Cardiac fibroblast (primary cell): Measurements from ENCODE around the gene USH1C.

Experiments used
- DNase-seq, 2 donors: peaks; one replicate each; pipeline versions ENCODE4 v3.0.0 to v3.0.0-alpha.2; 2010; ENCODE audit warnings: low read depth in 2 of 2
- H3K4me3 ChIP-seq, 2 donors: replicated peaks in 1 of 2; 1 replicate in 1 of 2; 2 replicates in 1 of 2; pipeline ENCODE4 v1.5.1; 2011; ENCODE audit warnings: low read depth in 2 of 2, low read length in 2 of 2, mild to moderate bottlenecking in 2 of 2, moderate library complexity in 1 of 2
- TF ChIP-seq, protein P1 (sequence below): IDR thresholded peaks from one replicate; pipeline ENCODE4 v1.5.1; 2011; ENCODE audit warnings: low read depth, mild to moderate bottlenecking, low read length, inconsistent platforms

The USH1C gene

GRCh38 chr11:17524221-17524620 is 20.0 kb downstream of the USH1C start:
- TF ChIP-seq, protein P1, sequence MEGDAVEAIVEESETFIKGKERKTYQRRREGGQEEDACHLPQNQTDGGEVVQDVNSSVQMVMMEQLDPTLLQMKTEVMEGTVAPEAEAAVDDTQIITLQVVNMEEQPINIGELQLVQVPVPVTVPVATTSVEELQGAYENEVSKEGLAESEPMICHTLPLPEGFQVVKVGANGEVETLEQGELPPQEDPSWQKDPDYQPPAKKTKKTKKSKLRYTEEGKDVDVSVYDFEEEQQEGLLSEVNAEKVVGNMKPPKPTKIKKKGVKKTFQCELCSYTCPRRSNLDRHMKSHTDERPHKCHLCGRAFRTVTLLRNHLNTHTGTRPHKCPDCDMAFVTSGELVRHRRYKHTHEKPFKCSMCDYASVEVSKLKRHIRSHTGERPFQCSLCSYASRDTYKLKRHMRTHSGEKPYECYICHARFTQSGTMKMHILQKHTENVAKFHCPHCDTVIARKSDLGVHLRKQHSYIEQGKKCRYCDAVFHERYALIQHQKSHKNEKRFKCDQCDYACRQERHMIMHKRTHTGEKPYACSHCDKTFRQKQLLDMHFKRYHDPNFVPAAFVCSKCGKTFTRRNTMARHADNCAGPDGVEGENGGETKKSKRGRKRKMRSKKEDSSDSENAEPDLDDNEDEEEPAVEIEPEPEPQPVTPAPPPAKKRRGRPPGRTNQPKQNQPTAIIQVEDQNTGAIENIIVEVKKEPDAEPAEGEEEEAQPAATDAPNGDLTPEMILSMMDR, result no peak
- DNase-seq, result no peak
- no peak overlapping the region for H3K4me3 ChIP-seq

GRCh38 chr11:17522655-17523054 is 21.6 kb downstream of the USH1C start:
- no peak overlapping the region for H3K4me3 ChIP-seq
- TF ChIP-seq, protein P1, result no peak
- no peak for DNase-seq

GRCh38 chr11:17521106-17521900 is 22.9 kb downstream of the USH1C start:
- DNase-seq, result no peak
- TF ChIP-seq, protein P1, result no peak

GRCh38 chr11:17519061-17519885 is 24.9 kb downstream of the USH1C start:
- TF ChIP-seq, protein P1, result no peak
- no peak overlapping the region for H3K4me3 ChIP-seq
- no peak for DNase-seq

More at GRCh38 chr11:17521106-17521900, 22.9 kb downstream of the USH1C start:
- no peak overlapping the region for H3K4me3 ChIP-seq

GRCh38 chr11:17518366-17518765 is 25.9 kb downstream of the USH1C start:
- DNase-seq, result no peak
- no peak overlapping the region for H3K4me3 ChIP-seq
- TF ChIP-seq, protein P1, result no peak

GRCh38 chr11:17517186-17517585 is 27.0 kb downstream of the USH1C start:
- DNase-seq, result no peak
- TF ChIP-seq, protein P1, result no peak
- H3K4me3 ChIP-seq, result no peak overlapping the region
